Keratinocyte (primary cell): ENCODE measurements around the gene ERH. TPM values are rescaled to one million over a fixed set of nuclear protein-coding genes. Genes with fewer than 3 reads are reported as not detected.

Experiments
- DNase-seq: peaks from one replicate; pipeline ENCODE4 v3.0.0-alpha.2; 2011; ENCODE audit warnings: low read depth, missing footprints, low spot score
- FAIRE-seq: peaks from 2 replicates; lab custom pipeline; 2011; peaks lifted over from hg19 to GRCh38; lab: Jason Lieb, UNC
- H2AFZ ChIP-seq: 2 replicates; pipeline ENCODE4 v1.6.0; 2012; ENCODE audit warnings: low read length, control low read depth, inconsistent platforms; ENCODE audit not compliant: control insufficient read depth
- H3K27ac ChIP-seq: 2 replicates; pipeline ENCODE4 v1.5.1; 2011; ENCODE audit warnings: low read length; ENCODE audit not compliant: control insufficient read depth, insufficient read depth
- H3K27me3 ChIP-seq: 3 replicates; pipeline ENCODE4 v1.6.0; 2011; ENCODE audit warnings: low read length; ENCODE audit not compliant: control insufficient read depth, insufficient read depth; ENCODE audit errors: extremely low read depth
- H3K36me3 ChIP-seq, 2 experiments: 2 replicates in 1 of 2; 3 replicates in 1 of 2; pipeline ENCODE4 v1.5.1; 2011; ENCODE audit warnings: low read length in 2 of 2, mild to moderate bottlenecking in 1 of 2; ENCODE audit not compliant: control insufficient read depth in 2 of 2, insufficient read depth in 2 of 2; ENCODE audit errors: extremely low read depth in 1 of 2
- H3K4me1 ChIP-seq: 3 replicates; pipeline ENCODE4 v1.5.1; 2011; ENCODE audit warnings: low read length; ENCODE audit not compliant: control insufficient read depth, insufficient read depth; ENCODE audit errors: extremely low read depth
- H3K4me2 ChIP-seq: 3 replicates; pipeline ENCODE4 v1.6.0; 2011; ENCODE audit warnings: low read depth, low read length; ENCODE audit not compliant: control insufficient read depth, insufficient read depth; ENCODE audit errors: extremely low read depth
- H3K4me3 ChIP-seq, 3 experiments: fragments of 200-600 bp in 1 of 3; sonication (generic) in 1 of 3; 2 replicates in 2 of 3; 3 replicates in 1 of 3; pipeline ENCODE4 v1.5.1; 2011 to 2016; ENCODE audit warnings: low read length in 3 of 3, mild to moderate bottlenecking in 3 of 3, control low read depth in 2 of 3, inconsistent platforms in 1 of 3, low read depth in 1 of 3, mixed read lengths in 1 of 3, mixed run types in 1 of 3, moderate library complexity in 1 of 3; ENCODE audit not compliant: control insufficient read depth in 2 of 3, insufficient read depth in 2 of 3; ENCODE audit errors: extremely low read depth in 1 of 3
- H3K79me2 ChIP-seq: 2 replicates; pipeline ENCODE4 v1.6.0; 2012; ENCODE audit warnings: low read length; ENCODE audit not compliant: control insufficient read depth, insufficient read depth
- H3K9ac ChIP-seq: 3 replicates; pipeline ENCODE4 v1.6.0; 2011; ENCODE audit warnings: low read length; ENCODE audit not compliant: control insufficient read depth, insufficient read depth; ENCODE audit errors: extremely low read depth
- H3K9me1 ChIP-seq: 3 replicates; pipeline ENCODE4 v1.6.0; 2011; ENCODE audit warnings: low read length; ENCODE audit not compliant: control insufficient read depth, insufficient read depth; ENCODE audit errors: extremely low read depth
- H3K9me3 ChIP-seq: 2 replicates; pipeline ENCODE4 v1.5.1; 2012; ENCODE audit warnings: low read depth, low read length; ENCODE audit not compliant: control insufficient read depth
- H4K20me1 ChIP-seq: 3 replicates; pipeline ENCODE4 v1.6.0; 2011; ENCODE audit warnings: low read length; ENCODE audit not compliant: control insufficient read depth, insufficient read depth; ENCODE audit errors: extremely low read depth
- CTCF ChIP-seq, 3 experiments: IDR thresholded peaks in 1 of 3; conservative IDR thresholded peaks in 1 of 3; optimal IDR thresholded peaks in 1 of 3; 2 replicates in 2 of 3; 3 replicates in 1 of 3; pipeline versions ENCODE3 to v1.5.1; 2011; ENCODE audit warnings: low read length in 3 of 3, mild to moderate bottlenecking in 3 of 3, moderate library complexity in 2 of 3, control low read depth in 1 of 3, inconsistent platforms in 1 of 3; ENCODE audit not compliant: insufficient read depth in 2 of 3; ENCODE audit errors: extremely low read depth in 1 of 3
- EZH2 ChIP-seq: IDR thresholded peaks from one replicate; pipeline ENCODE4 v1.6.1; 2012; ENCODE audit warnings: inconsistent platforms, mild to moderate bottlenecking, low read length, moderate library complexity
- dilution Hi-C: fragments of 300-500 bp; cut with MboI; formaldehyde crosslinking; loops from one replicate; pipeline ENCODE4 v1.7.0; 2020; ENCODE audit warnings: low sequenced_read_pairs; ENCODE audit not compliant: extremely low pct_ligation_motif_present
- polyA plus RNA-seq, 5 experiments: library from polyadenylated mRNA; depleted of rRNA in 3 of 5; stranded (reverse) in 3 of 5; stranded (forward) in 1 of 5; unstranded in 1 of 5; fragments of >200 nt; gene quantifications; 1 replicate in 1 of 5; 2 replicates in 3 of 5; 3 replicates in 1 of 5; pipeline versions ENCODE4 v1.2.1 to v1.2.3, GENCODE V29; 2011 to 2012; ENCODE audit warnings: missing spikeins in 2 of 5, low read depth in 1 of 5, low replicate concordance in 1 of 5

ERH gene
- polyA plus RNA-seq, 1 donor (not counting 4 experiments of a cell fraction or from before 2014, with no cell fraction given): 256 TPM

GRCh38 chr14:69339426-69339825 lies 58.7 kb downstream of the ERH start:
- Histone ChIP-seq H3K9me1 (no peaks in the 10 kb centered on the region), H3K4me2 (no peak overlapping the region), H3K4me3 (no peak overlapping the region), H3K9ac (no peak overlapping the region), H3K27me3 (peaks cover 36% of the 10 kb centered on the region), H4K20me1 (no peaks in the 10 kb centered on the region), H3K36me3 (no peaks in the 10 kb centered on the region), H3K9me3 (no peaks in the 10 kb centered on the region), H3K79me2 (no peaks in the 10 kb centered on the region), H2AFZ (no peak overlapping the region), H3K27ac (no peak overlapping the region), H3K4me1 (peaks cover 9% of the 10 kb centered on the region)
- DNase-seq (no peak), FAIRE-seq (no peak)
- TF ChIP-seq CTCF (optimal IDR thresholded peaks at IDR 0.05 in 1 of 3, IDR thresholded peaks at IDR 0.05 in 1 of 3, conservative IDR thresholded peaks at IDR 0.05 in 1 of 3; ENCODE audit: extremely low read depth in 1 of 3, insufficient read depth in 2 of 3, low read length in 3 of 3): no peak
- TF ChIP-seq EZH2: no peak
- dilution Hi-C loops: no loop called here

- peaks cover 9% of the 10 kb centered on the region for H3K4me1 ChIP-seq
- H2AFZ ChIP-seq: no peak overlapping the region
- H3K27ac ChIP-seq: no peak overlapping the region
- no peaks in the 10 kb centered on the region for H4K20me1 ChIP-seq
- no peak for FAIRE-seq
- no peaks in the 10 kb centered on the region for H3K79me2 ChIP-seq
- H3K9me3 ChIP-seq: no peaks in the 10 kb centered on the region
- no peak overlapping the region for H3K4me3 ChIP-seq
- no peak for DNase-seq
- H3K4me2 ChIP-seq: no peak overlapping the region
- no peaks in the 10 kb centered on the region for H3K36me3 ChIP-seq
- H3K9ac ChIP-seq: no peak overlapping the region
- no peak for TF ChIP-seq EZH2
- no peak for TF ChIP-seq CTCF (optimal IDR thresholded peaks at IDR 0.05 in 1 of 3, IDR thresholded peaks at IDR 0.05 in 1 of 3, conservative IDR thresholded peaks at IDR 0.05 in 1 of 3; ENCODE audit: extremely low read depth in 1 of 3, insufficient read depth in 2 of 3, low read length in 3 of 3)
- peaks cover 40% of the 10 kb centered on the region for H3K27me3 ChIP-seq
- dilution Hi-C loops: no loop called here
- no peaks in the 10 kb centered on the region for H3K9me1 ChIP-seq
Measured at GRCh38 chr14:69337984-69338383, 60.1 kb downstream of the ERH start.
